Upper lobe of left lung (tissue), 4 donors: ENCODE results near the gene LUC7L3.

Experiments used
- POLR2A ChIP-seq, 4 donors: fragments of 450-650 bp; IDR thresholded peaks; one replicate each; pipeline ENCODE4 v1.5.1; 2016 to 2017; ENCODE audit warnings: antibody characterized with exemption in 4 of 4, mild to moderate bottlenecking in 2 of 4
- TF ChIP-seq, protein P1 (sequence below), 6 experiments: fragments of 450-650 bp in 4 of 6; fragments of 200-600 bp in 2 of 6; sonication (generic) in 2 of 6; IDR thresholded peaks; one replicate each; pipeline ENCODE4 v1.5.1; 2016 to 2019; ENCODE audit warnings: antibody characterized with exemption in 6 of 6

GRCh38 chr17:50686494-50687199 lies 32.8 kb upstream of the LUC7L3 start:
- TF ChIP-seq, protein P1, sequence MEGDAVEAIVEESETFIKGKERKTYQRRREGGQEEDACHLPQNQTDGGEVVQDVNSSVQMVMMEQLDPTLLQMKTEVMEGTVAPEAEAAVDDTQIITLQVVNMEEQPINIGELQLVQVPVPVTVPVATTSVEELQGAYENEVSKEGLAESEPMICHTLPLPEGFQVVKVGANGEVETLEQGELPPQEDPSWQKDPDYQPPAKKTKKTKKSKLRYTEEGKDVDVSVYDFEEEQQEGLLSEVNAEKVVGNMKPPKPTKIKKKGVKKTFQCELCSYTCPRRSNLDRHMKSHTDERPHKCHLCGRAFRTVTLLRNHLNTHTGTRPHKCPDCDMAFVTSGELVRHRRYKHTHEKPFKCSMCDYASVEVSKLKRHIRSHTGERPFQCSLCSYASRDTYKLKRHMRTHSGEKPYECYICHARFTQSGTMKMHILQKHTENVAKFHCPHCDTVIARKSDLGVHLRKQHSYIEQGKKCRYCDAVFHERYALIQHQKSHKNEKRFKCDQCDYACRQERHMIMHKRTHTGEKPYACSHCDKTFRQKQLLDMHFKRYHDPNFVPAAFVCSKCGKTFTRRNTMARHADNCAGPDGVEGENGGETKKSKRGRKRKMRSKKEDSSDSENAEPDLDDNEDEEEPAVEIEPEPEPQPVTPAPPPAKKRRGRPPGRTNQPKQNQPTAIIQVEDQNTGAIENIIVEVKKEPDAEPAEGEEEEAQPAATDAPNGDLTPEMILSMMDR (IDR thresholded peaks at IDR 0.05): no peak
- TF ChIP-seq POLR2A (IDR thresholded peaks at IDR 0.05): no peak
